HG03354 (cell line): ENCODE data around the gene PDE6B.
"Not testable (repeated sequence)": the region's sequence is repeated elsewhere in the genome, so short reads cannot be mapped to it uniquely, and the experiment has no call there.

Source experiments
- ATAC-seq: cut with Tn5 transposase; IDR thresholded peaks from one replicate; pipeline ENCODE4 v1.9.1; 2021; ENCODE audit warnings: mild to moderate bottlenecking; ENCODE audit not compliant: unreplicated experiment, poor library complexity, severe bottlenecking

The PDE6B gene

DNA sequence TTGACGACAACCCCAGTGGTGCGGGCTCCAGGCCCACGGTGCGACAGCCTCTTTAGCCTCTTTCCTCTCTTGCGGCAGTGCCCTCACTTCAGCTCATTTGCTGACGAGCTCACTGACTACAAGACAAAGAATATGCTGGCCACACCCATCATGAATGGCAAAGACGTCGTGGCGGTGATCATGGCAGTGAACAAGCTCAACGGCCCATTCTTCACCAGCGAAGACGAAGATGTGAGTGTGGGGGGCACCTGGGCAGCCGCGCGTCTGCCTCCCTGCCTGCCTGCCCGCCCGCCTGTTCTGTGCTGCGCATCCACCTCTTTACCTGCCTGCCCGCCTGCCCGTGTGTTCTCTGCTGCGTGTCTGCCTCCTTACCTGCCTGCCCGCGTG, 9.2 kb downstream of the PDE6B start:
- no peak for ATAC-seq

DNA sequence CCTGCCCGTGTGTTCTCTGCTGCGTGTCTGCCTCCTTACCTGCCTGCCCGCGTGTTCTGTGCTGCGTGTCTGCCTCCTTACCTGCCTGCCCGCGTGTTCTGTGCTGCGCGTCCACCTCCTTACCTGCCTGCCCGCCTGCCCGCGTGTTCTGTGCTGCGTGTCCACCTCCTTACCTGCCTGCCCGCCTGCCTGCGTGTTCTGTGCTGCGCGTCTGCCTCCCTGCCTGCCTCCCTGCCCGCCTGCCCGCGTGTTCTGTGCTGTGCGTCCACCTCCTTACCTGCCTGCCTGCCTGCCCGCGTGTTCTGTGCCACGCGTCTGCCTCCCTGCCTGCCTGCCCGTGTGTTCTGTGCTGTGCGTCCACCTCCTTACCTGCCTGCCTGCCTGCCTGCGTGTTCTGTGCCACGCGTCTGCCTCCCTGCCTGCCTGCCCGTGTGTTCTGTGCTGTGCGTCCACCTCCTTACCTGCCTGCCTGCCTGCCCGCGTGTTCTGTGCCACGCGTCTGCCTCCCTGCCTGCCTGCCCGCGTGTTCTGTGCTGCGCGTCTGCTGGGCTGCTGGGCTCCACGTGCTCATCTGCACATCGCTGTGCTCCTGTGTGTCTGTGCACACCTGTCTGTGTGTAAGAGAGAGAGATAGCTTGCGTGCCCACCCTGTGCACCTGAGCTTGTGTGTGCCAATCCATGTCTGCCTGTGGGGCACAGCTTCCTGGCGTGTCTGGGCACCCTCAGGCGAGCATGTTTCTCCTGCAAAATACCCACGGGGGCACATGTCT, 9.9 kb downstream of the PDE6B start:
- ATAC-seq = not testable (repeated sequence)

DNA sequence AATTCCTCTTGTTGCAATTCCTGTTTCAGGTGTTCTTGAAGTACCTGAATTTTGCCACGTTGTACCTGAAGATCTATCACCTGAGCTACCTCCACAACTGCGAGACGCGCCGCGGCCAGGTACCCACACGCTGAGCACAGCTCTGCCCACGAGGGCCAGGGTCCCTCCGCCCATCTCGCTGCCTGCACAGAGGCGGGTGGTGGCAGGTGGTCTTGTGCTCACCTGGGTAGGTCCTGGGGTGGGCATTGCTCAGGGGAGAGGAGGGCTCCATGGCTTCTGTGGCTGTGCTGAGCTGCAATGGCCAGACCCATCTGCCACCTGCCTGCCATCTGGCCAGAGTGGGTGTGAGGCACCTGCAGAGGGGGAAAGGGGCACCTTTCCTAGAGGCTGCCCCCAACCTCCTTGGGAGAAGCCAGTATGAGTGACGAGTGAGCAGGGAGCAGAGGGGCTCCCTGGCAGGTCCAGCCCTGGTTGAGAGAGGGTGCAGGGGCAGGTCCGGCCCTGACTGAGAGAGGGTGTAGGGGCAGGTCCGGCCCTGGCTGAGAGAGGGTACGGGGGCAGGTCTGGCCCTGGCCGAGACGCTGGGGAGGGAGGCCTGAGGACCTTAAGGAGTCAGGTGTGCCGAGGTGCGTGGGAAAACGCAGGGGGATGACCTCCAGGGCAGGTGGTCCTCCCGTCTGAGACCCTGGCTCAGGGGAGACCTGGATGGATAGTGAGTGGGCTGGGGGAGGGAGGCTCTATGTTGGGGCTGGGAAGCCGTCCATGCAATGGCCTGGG, 10.7 kb downstream of the PDE6B start:
- no peak for ATAC-seq

DNA sequence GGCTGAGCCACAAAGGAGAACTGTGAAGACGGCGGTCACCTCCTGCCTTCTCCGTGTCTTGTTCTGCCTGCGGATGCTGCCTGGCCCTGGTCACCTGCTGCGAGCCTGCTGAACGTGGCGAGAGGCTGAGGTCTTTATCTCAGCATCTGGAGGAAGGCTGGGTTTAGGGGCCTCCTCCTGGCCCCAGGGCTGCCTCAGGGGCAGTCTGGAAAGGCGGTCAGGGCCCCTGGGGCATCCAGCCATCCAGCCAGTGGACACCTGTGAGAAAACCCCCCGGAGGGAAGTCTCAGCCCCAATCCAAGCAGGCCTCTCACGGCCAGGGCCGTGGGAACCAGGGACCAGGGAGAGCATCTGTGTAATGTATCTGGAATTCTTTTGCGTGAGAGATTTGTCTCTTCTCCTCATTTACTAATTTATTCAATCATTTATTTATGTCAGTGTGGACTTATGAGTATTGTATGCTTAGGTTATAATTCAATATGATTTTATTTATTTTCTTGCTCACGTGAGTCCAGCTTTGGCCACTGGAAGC, 11.3 kb downstream of the PDE6B start:
- ATAC-seq = no peak

DNA sequence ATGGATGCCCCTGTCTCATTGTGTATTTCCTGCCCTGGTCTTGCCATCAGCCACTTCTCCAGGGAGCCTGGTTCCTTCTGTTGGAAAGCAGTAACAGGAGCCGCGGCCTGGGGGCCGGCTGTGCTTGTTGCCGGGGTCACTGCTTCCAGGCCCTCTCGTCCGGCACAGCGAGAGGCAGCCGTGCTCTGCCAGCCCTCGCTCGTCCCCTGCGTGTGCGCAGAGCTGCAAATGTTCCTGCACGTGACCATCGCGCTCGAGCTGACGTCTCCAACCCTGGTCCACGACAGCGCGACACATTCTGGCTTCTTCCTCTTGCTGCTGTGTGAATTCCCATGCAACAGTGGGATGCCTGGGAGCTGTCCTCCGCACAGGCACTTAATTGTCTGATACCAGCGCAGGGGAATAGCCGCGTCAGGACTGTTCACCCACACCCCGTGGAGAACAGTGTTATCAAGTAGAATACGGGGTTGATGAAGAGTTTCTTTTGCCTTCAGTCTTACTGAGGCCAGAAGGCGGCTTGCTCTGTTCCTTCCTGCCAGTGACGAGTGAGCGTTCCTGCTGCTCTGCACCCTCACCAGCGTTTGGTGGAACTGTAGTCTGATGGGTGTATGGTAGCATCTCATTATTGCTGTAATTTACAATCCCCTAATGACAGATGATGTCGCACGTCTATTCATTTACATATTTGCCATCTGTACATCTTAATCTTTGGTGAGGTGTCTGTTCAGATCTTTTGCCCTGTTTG, 12.3 kb downstream of the PDE6B start:
- no peak for ATAC-seq

DNA sequence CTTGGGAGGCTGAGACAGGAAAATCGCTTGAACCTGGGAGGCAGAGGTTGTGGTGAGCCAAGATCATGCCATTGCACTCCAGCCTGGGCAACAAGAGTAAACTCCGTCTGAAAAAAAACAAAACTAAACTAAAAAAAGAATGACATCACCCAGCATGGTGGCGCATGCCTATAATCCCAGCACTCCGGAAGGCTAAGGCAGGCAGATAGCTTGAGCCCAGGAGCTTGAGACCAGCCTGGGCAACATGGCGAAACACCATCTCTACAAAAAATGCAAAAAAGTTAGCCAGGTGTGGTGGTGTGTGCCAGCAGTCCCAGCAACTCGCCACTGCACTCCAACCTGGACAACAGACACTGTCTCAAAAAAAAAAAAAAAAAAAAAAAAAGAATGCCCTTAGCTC, 17.0 kb downstream of the PDE6B start:
- not testable (repeated sequence) for ATAC-seq

DNA sequence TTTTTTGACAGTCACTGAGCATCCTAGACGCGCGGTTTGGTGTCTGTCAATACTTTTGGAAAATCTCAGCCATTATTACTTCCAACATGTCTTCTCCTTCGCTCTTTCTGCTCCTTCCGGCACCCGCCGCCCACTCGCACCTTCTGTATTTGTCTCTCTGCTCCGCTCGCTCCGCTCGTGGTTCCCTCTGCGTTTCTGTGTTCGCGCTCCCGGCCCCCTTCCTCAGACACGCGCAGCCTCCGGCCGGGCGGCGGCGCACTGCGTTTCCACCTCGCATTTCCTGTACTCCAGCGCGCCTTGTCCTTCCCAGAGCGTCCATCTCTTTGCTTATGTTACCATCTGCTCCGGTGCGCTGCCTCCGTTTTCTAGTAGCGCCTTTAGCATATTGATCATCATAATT, 21.1 kb downstream of the PDE6B start:
- ATAC-seq = no peak

DNA sequence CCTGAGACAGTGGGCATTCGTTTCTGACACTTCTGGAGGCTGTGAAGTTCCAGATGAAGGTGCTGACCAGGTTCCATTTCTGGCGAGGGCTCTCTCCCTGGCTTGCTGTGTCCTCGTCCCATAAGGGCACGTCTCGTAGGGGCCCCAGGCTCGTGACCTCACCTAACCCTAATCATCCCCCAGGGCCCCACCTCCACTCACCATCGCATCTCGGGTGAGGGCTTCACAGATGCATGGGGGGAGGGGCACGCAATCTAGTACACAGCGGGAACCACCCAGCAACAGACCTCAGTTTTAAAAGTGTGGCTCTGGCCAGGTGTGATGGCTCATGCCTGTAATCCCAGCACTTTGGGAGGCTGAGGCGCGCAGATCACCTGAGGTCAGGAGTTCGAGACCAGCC, 22.1 kb downstream of the PDE6B start:
- ATAC-seq = no peak

DNA sequence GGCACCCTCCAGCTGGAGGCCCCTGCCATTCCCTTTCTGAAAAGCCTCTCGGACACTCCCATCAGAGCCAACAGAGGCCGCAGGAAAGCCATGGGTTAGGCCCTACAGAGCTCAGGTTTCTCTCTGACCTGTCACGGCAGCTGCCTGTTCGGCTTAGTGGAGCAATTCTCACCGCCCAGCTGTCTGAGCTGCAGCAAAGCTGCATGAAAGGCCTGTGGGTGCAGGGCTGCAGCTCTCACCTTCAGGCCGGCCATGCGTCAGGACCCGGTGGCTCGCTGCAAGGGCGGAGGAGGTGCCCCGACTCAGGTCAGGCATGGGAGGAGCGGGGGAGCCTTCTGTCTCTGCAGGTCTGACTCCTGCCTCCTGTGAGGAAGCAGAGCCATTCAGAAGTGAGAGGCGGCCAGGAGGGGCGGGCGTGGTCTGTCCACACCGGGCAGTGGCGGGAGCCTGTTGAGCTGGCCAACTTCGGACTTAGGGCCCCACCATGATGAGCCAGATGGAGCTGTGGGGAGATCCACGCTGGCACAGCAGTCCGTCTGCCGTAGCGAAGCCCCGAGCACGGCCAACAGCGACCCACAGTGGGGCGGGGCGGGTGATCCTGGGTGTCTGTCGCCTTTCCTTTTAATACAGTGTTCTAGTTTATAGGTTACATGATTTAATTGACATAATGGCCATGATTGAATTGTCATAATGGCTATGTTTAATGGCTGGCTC, 23.4 kb downstream of the PDE6B start:
- ATAC-seq = no peak

DNA sequence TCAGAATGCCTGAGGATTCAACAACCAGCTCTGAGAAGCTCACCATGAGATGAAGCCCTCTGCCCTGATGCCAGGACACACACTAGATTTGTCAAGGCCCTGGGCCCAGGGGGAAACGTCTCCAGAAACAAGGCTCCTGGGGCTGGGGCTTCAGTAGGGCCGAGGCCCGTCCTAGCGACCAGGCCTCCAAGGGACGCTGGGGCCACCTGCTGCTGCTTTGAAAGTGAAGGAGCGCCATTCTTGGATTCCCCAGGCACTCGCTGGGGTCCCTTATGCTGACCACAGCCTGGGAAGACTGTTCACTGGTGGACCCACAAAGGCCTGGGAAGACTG, 23.9 kb downstream of the PDE6B start:
- ATAC-seq = no peak

DNA sequence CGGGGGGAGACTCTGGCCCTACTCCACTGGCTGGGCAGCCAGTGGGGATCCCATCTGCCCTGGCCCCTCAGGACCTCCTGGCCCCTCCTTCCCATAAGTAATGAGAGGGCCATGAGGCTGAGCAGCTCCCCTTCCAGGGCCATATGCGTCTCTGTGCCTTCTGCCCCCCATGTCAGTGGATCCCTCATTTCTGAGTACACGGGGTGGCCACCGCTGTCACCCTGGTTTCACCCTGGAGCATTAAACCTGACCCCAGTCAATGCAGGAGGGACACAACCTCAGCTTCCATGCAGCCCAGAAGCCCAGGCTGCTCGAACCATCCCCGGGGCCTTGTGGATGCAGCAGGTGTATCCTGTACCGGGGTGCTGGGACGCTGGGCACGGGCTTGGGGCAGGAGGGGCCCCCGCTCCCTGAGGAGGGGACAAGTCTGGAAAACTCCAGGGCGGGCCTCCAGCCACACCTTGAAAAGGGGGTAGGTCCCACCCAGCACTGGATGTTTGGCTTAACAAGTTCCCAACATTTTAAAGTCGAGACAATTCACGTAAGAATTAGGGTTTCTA, 24.5 kb downstream of the PDE6B start:
- ATAC-seq = no peak

DNA sequence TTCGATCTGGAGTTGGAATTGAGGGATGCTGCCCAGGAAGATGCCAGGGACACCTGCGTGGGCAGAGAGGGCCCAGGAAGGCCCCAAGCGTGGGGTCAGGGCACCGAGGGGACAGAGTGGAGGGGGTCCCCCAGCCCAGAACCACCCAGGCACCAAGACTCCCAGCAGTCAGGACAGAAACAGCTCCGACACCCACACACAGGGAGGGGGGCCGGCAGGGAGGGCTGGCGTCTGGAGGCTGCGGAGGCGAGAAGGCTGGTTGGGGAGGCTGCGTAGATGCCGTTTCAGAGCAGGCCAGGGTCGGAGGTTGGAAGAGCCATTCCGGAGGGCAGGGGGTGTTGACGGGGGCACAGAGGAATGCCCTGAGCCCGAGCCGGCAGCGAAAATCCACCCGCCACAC, 25.1 kb downstream of the PDE6B start:
- no peak for ATAC-seq

DNA sequence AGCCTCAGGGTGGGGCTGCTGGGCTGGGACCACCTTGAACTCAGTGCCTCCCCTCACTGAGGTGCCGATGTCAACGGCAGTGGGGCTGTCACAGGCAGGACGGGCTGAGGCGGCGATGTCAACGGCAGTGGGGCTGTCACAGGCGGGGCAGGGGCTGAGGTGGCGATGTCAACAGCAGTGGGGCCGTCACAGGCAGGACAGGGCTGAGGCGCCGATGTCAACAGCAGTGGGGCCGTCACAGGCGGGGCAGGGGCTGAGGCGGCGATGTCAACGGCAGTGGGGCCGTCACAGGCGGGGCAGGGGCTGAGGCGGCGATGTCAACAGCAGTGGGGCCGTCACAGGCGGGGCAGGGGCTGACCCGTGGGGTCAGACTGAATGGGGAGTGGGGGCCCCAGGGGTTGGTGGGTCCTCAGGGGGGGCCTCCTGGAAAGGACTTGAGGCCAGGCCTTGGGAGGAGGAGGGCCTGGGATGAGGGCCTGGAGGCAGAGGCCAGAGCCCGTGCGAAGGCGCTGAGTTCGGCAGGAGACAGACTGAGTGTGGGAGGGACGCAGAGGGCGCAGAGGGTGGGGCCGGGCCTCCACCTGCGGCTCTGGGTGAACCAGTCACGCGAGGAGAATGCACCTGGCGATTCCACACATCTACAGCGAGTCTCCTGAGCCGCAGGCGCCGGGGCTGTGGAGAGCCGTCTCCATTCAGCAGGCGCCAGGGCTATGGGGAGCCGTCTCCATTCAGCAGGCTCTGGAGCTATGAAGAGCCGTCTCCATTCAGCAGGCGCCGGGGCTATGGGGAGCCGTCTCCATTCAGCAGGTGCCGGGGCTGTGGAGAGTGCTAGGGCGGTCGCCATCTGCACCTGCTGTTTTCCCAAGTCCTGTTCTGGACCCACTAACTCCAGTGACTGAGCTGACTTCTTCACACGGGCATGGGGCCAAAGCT, 25.8 kb downstream of the PDE6B start:
- no peak for ATAC-seq

DNA sequence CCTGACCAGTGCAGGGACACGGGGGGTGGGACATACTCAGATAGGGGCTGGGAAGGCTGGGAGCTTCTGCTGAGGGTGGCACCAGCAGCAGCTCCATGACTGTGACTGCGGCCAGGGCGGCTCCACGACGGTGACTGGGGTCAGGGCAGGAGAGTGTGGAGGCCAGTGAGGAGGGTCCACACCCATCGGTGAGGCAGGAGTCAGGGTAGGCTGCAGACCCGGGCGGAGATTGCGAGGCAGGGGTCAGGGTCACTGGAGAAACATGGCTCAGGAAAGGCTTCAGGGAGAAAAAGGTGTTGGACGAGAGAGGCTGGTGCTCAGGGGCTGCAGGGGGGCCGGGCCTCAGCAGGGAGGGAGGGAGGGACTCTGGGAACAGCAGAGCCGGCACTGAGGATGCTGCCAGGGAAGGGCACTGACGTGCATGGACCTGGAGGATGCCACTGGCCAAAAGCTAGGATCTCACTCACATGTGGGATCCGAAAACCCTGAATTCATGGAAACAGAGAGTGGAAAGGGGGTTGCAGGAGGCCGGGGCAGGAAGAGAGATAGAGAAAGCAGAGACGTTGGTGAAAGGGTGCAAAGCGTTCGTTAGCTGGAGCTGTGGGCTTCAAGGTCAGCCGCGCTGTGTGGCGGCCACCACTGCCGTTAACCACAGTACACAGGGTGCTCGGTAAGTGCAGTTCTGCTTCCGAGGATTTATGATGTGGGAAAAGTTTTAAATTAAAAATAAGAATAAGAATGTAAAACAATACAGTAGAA, 26.7 kb downstream of the PDE6B start:
- no peak for ATAC-seq

DNA sequence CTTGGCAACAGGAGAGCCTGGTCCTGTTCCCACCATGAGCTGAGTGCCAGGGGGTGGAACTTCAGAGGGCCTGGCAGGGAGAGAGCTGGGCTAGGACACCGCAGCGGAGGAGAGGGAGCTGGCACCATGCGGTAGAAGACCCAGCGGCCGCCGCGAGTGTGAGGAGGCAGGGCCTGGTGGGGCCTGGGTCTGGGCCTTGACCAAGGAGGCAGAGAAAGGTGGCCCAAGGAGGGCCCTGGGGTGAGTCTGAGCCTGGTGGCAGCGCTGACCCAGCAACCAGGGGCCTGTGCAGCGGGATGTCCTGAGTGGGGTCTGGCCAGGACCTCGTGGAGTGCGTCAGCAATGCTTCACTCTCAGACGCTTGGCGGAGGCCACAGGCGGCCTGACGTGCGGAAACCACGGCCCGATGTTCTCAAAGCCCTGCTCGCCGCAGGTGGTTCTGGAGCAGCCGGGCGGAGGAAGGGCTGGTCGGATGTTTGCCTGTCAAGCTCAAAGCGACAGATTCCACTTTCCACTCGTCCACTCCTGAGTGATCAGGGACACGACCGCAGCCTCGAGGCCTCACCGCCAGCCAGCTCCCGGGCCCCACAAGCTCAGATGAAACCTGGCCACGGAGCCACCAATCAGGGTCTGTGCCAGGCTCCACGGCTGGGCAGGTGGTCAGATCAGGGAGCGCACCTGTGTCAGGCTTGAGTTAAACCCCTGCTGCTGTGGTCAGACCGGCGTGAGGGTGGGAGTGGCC, 27.9 kb downstream of the PDE6B start:
- ATAC-seq = no peak

DNA sequence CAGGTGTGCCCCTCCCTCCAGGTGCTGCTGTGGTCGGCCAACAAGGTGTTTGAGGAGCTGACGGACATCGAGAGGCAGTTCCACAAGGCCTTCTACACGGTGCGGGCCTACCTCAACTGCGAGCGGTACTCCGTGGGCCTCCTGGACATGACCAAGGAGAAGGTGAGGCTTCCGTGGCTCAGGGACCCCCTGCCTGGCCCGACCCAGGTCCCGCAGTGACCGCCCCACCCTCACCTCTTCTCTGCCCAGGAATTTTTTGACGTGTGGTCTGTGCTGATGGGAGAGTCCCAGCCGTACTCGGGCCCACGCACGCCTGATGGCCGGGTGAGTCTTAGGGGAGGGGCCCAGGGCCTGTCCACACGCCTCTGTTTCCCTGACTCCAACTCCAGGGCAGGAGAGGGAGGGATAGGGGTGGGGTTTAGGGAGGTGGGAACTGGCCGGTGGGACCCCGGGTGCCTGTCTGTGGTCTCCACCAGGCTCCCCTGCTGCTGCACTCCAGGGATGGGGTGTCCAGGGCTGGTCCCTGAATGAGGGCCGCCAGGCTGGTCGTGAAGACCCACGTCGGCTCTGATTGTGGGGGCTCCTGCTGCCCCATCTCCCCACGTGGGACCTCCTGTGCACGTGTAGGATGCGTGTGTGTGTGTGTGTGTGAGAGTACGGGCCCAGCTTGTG, 28.6 kb downstream of the PDE6B start:
- ATAC-seq = no peak

DNA sequence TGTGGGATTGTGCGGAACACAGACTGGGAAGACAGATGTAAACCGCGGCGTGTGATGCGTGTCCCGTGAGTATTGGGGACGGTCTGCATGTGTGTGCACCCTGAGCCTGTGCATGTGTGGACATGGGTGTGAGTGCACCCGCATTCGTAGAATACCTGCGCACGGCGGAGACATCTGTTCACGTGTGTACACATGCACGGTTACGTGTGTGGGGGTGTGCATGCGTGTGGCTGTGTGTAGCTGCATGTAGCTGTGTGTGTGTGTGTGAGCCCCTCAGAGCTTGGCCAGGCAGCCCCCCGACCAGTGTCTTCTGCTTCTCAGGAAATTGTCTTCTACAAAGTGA, 29.1 kb downstream of the PDE6B start:
- no peak for ATAC-seq
